Right lobe of liver (tissue), 6 donors: ENCODE data around the gene MPL. TPM values are rescaled to one million over a fixed set of nuclear protein-coding genes. Genes with fewer than 3 reads are reported as not detected.
A peak's percentile ranks its signal among the peaks of the same experiment; 100 is the strongest.

Experiments
- ATAC-seq, 4 donors: fragments of 200-7000 bp; cut with Tn5 transposase; one replicate each; pipeline ENCODE4 v1.9.1; 2020; ENCODE audit warnings: mild to moderate bottlenecking in 4 of 4, moderate library complexity in 4 of 4
- DNase-seq, 3 donors: peaks; one replicate each; pipeline ENCODE4 v3.0.0-alpha.2; 2020
- H3K27ac ChIP-seq, 3 donors: fragments of 200-600 bp; one replicate each; pipeline ENCODE4 v1.8.0; 2022
- H3K27me3 ChIP-seq, 2 donors: fragments of 200-600 bp; one replicate each; pipeline ENCODE4 v1.8.0; 2022
- H3K36me3 ChIP-seq, 4 donors: fragments of 200-600 bp; sonication (generic) in 1 of 4; one replicate each; pipeline versions ENCODE4 v1.5.1 to v1.8.0; 2017 to 2022; ENCODE audit warnings: control low read depth in 1 of 4
- H3K4me1 ChIP-seq, 4 donors: fragments of 200-600 bp; sonication (generic) in 1 of 4; one replicate each; pipeline versions ENCODE4 v1.5.1 to v1.8.0; 2017 to 2022; ENCODE audit warnings: control low read depth in 1 of 4
- H3K4me3 ChIP-seq, 3 donors: fragments of 200-600 bp; one replicate each; pipeline ENCODE4 v1.8.0; 2022
- H3K9me3 ChIP-seq, 4 donors: fragments of 200-600 bp; sonication (generic) in 1 of 4; one replicate each; pipeline versions ENCODE4 v1.5.1 to v1.8.0; 2017 to 2022; ENCODE audit warnings: control low read depth in 1 of 4
- POLR2A ChIP-seq: fragments of 450-650 bp; IDR thresholded peaks from one replicate; pipeline ENCODE4 v1.6.1; 2017; ENCODE audit warnings: antibody characterized with exemption, mild to moderate bottlenecking
- WGBS: methylation state at CpG from one replicate; pipeline ENCODE4 v1.1.6; 2018; ENCODE audit warnings: low coverage, low lambda C conversion rate; ENCODE audit not compliant: insufficient coverage; ENCODE audit errors: missing lambda C conversion rate; 5-methylcytosine and 5-hydroxymethylcytosine counted together
- intact Hi-C, 2 donors: fragments of 100-400 bp; cut with DNase I; formaldehyde crosslinking; loops; one replicate each; pipeline versions ENCODE4 v1.11.2 to v1.14.1; 2022
- total RNA-seq, 6 experiments: library from RNA; depleted of rRNA in 2 of 6; stranded (reverse); fragments of >200 nt in 2 of 6; fragmentation: NEBNext Ultra II Directional in 3 of 6; extraction: Animal tissue kit (Norgen Biotek cat#: 25700) in 3 of 6; gene quantifications; one replicate each; pipeline versions ENCODE4 v1.1.0 to v1.2.4, GENCODE V29; 2016 to 2023
- TF ChIP-seq, protein P1 (sequence below), 4 donors: fragments of 200-600 bp in 3 of 4; fragments of 450-650 bp in 1 of 4; IDR thresholded peaks; one replicate each; pipeline versions ENCODE4 v1.5.1 to v1.8.0; 2016 to 2022; ENCODE audit warnings: antibody characterized with exemption in 4 of 4, mild to moderate bottlenecking in 2 of 4
- donor health status: DM: no; HTN: yes; CAD: no.
- donor health status: DM: no; HTN: no; CAD: no.
- donor health status: DM: no; HTN: no; CAD: no.
- donor health status: DM: no; HTN: yes; CAD: no.
- donor health status: DM: no; HTN: yes; CAD: no.

Gene MPL
- total RNA-seq, 6 experiments from 2014 or later, result 0.59 TPM; not detected in 5

DNA sequence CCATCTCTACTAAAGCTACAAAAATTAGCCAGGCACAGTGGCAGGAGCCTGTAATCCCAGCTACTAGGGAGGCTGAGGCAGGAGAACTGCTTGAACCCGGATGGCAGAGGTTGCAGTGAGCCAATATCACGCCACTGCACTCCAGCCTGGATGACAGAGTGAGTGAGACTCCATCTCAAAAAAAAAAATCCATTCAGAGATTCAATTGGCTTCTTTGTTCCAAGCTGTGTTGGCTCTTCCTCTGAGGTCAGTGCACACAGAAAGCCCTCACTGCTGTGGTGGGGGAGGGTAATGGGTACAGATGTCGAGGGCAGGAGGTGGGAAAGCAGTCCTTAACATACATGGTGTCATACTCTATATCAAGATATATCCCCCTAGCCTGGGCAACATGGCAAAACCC, 22.1 kb upstream of the MPL start:
- Histone ChIP-seq H3K27ac (no peak overlapping the region), H3K4me3 (no peak overlapping the region), H3K9me3 (no peaks in the 10 kb centered on the region), H3K4me1 (peaks cover 0 to 29% (median 14%) of the 10 kb centered on the region in 4 donors), H3K27me3 (no peaks in the 10 kb centered on the region), H3K36me3 (no peaks in the 10 kb centered on the region)
- intact Hi-C loops, result no loop called here
- TF ChIP-seq, protein P1, sequence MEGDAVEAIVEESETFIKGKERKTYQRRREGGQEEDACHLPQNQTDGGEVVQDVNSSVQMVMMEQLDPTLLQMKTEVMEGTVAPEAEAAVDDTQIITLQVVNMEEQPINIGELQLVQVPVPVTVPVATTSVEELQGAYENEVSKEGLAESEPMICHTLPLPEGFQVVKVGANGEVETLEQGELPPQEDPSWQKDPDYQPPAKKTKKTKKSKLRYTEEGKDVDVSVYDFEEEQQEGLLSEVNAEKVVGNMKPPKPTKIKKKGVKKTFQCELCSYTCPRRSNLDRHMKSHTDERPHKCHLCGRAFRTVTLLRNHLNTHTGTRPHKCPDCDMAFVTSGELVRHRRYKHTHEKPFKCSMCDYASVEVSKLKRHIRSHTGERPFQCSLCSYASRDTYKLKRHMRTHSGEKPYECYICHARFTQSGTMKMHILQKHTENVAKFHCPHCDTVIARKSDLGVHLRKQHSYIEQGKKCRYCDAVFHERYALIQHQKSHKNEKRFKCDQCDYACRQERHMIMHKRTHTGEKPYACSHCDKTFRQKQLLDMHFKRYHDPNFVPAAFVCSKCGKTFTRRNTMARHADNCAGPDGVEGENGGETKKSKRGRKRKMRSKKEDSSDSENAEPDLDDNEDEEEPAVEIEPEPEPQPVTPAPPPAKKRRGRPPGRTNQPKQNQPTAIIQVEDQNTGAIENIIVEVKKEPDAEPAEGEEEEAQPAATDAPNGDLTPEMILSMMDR (IDR thresholded peaks at IDR 0.05), result no peak
- TF ChIP-seq POLR2A, result no peak
- DNase-seq (peak in 1 of 3 donors; percentile 11), ATAC-seq (no peak)
- 44% methylated on average over 1 of the region's 3 CpGs for WGBS

DNA sequence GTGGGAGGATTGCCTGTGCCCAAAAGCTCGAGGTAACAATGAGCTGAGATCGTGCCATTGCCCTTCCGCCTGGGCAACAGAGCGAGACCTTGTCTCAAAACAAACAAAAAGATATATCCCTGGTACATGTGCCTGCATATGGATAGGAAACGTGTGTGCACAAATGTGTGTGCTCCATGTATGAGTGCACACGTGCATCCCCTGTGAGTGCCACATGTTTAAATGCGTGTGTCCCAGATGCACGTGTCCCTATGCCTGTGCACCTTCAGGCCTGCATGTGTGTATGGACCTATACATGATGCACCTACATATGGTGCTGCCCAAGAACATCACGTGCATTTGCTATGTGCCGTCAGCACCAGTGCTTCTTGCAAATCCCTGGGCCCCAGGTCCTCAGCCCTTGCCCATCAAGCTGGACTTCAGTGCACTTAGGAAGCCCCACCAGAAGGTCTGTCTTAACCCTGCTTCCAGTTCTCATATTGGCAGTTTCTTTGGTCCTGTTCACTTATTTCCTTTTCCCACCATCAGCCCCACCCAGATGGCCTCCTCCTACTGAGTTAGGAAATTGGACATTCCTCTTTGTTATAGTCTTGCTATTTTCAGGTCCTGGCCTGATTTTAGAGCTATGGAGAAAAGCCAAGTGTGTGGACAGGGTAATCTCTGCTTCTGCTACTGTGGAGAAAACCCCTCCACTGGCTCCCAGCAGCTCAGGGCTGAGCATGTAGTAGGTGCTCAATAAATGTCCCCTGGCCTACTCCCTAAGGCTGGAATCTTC, 21.5 kb upstream of the MPL start:
- Histone ChIP-seq H3K9me3 (no peaks in the 10 kb centered on the region), H3K36me3 (no peaks in the 10 kb centered on the region), H3K27ac (no peak overlapping the region), H3K4me3 (no peak overlapping the region), H3K4me1 (peaks cover 0 to 29% (median 14%) of the 10 kb centered on the region in 4 donors), H3K27me3 (no peaks in the 10 kb centered on the region)
- peak in 1 of 3 donors; percentile 9 for DNase-seq
- intact Hi-C loops, result no loop called here
- 100% methylated on average over 1 of the region's 10 CpGs for WGBS
- ATAC-seq, result no peak
- TF ChIP-seq, protein P1 (IDR thresholded peaks at IDR 0.05), result no peak
- no peak for TF ChIP-seq POLR2A

DNA sequence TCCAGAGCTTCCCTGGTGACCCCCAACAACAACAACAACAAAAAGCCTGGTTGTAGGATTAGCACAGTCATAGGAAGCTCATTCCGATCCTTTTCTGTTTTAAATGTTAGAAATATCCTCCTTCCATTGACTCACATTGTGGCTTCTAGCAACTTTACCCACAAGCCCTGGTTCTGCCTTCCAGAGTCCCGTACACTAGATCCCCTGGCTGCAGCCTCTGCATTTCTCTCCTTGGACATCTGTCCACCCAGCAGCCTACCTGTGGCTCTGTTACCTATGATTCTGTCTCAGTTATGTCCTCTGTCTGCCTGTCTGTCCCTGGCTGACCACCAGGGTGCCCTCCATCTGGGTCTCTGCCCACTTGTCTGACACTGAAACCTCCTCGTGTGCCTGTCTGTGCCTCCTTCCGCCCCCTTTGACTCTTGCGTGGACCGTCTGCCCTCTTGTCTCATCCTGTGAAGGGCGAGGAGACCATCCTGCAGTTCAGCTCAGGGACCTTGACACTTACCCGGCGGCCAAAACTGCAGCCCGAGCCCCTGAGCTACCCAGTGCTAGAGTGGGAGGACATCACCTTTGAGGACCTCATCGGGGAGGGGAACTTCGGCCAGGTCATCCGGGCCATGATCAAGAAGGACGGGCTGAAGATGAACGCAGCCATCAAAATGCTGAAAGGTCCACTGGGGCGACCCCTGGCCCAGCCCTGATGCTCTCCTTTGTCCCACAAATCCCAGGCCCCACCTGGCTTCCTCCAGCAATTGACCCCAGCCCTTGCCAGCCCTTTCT, 20.7 kb upstream of the MPL start:
- Histone ChIP-seq H3K4me3 (no peak overlapping the region), H3K27ac (no peak overlapping the region), H3K27me3 (no peaks in the 10 kb centered on the region), H3K4me1 (peaks cover 0 to 25% (median 12%) of the 10 kb centered on the region in 4 donors), H3K36me3 (no peaks in the 10 kb centered on the region), H3K9me3 (no peaks in the 10 kb centered on the region)
- intact Hi-C loops, result no loop called here
- WGBS, result 79% methylated on average over 2 of the region's 16 CpGs
- no peak for TF ChIP-seq POLR2A
- TF ChIP-seq, protein P1 (IDR thresholded peaks at IDR 0.05), result no peak
- no peak for ATAC-seq
- DNase-seq, result peak in 1 of 3 donors; percentile 42

DNA sequence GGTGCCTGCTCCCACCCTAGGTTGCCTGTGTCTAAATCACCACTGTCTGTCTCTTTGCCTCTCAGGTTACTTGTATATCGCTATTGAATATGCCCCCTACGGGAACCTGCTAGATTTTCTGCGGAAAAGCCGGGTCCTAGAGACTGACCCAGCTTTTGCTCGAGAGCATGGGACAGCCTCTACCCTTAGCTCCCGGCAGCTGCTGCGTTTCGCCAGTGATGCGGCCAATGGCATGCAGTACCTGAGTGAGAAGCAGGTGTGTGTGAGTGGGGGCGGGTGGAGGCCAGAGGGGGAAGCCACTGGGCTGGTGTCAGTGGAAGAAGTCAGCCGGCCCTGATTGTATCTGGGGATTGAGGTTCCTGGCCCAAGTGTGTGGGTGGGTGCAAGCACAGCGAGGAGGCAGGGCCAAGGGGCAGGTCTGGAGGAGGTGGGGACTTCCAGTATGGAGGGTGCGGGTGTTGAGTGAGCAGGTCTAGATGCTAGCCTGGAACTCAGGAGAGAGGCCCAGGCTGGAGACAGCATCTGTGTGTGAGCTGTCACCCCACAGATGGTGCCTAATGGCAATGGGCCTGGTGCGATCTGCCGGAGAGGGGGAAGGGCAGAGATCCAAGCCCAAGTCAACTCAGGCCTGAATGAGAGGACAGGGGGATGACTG, 19.7 kb upstream of the MPL start:
- TF ChIP-seq POLR2A, result no peak
- Histone ChIP-seq H3K4me3 (no peak overlapping the region), H3K27me3 (no peaks in the 10 kb centered on the region), H3K27ac (no peak overlapping the region), H3K4me1 (peaks cover 0 to 17% (median 7%) of the 10 kb centered on the region in 4 donors), H3K9me3 (no peaks in the 10 kb centered on the region), H3K36me3 (no peaks in the 10 kb centered on the region)
- ATAC-seq (no peak), DNase-seq (no peak)
- 94% methylated on average over 8 of the region's 15 CpGs for WGBS
- intact Hi-C loops, result no loop called here
